Measurements from ENCODE around the gene ITM2A.

The ITM2A gene

GRCh38 chrX:79366873-79367749, at the start of gene ITM2A:
Gene ITM2A, minus strand, starts transcription at chrX:79367334. Its CDS starts 119 bp downstream, at chrX:79367215.
- DNase-seq, result no peak

GRCh38 chrX:79415056-79415455, 47.9 kb upstream of the ITM2A start:
- no peak for DNase-seq

DNA sequence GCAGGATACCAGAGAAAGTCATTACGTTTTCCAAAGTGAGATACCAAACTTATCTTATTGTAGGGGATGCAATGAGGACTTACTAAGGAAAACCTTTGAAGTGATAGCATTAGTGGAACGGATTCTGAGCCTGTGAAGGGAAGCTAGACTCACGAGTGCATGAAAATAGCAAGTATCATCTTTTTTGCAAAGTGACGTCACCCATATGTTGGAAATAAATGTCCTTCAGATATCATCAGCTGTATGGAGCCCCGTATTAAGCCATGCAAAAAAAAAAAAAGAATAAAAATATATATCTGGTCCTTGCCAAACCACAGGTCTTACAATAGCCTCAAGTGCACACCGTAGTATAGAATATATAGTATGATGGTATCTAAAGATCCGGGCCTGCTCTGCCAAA, 46.8 kb upstream of the ITM2A start:
- DNase-seq, result no peak

- no peak for DNase-seq
These were observed 45.8 kb upstream of the ITM2A start for GRCh38 chrX:79412972-79413371.

GRCh38 chrX:79412166-79412565, 45.0 kb upstream of the ITM2A start:
- DNase-seq, result no peak

DNA sequence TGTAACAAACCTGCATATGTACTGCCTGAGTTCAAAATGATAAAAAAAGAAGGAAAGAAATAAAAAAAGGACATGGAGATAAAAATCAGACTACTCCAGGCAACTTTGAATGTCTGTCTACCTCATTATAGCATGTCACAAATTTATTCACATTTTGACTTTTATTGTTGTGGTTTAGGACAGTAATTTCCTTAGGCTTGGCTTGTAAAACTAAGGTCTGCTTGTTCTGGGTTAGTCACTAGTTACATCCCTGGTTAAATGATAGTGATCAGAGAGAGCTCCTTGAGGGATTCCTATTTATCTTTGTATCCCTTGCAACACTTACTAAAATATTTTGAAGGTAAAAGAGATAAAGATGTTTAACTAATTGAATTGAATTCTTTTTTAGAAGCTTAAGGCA, 42.5 kb upstream of the ITM2A start:
- no peak for DNase-seq

GRCh38 chrX:79408623-79409322, 41.6 kb upstream of the ITM2A start:
- no peak for DNase-seq

DNA sequence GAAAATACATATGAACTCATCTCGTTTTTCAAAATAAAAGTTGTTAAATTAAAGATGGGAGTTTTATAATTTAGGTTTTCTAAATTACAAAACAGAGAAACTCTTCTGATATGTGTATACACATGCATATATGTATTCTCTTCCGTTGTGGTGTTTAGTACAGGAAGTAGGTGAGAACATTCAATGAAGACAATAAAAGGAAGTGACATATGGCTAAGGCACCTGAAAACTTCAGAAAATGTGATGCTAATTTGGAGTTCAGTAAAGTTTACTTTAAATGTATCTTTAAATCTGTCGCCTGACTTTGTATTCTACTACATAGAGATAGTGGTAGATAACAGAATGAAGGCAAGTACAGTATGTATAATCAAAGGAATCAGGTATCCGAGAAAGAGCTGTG, 33.5 kb upstream of the ITM2A start:
- no peak for DNase-seq

DNA sequence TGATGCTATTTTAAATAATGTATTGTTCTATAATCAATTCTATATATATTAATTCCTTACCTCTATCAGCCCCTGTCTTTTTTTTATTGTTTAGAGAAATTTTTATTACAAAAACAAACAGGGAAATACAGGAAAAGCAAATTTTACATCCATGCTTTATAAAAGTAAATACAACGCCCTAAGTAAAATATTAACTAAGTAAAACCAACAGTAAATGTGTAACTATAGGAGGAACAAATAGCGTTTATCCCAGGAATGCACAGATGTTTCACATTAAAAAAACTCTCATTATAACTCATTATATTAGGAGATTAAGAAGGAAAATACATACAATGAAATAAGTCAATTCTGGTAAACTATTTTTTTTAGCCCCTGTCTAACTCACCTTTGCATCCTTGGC, 8.2 kb upstream of the ITM2A start:
- DNase-seq, result no peak

DNA sequence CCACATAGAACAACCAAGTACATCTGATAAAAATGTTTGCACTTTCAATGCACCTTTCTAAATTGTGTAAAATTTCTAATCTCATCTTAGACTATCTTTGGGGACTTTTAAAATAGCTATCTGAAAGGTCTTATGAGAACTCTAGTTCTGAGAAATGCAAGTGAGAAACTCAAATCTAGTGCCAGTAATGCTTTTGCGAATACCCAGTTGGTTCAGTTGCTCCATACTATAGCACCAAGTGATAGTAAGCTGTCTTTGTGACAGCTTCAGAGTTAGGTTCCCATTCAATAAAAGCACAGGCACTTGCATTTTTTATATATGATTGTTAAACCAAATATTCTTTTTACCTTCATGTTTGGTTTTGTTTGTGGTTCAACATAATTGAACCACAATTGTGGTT, 4.5 kb upstream of the ITM2A start:
- no peak for DNase-seq

DNA sequence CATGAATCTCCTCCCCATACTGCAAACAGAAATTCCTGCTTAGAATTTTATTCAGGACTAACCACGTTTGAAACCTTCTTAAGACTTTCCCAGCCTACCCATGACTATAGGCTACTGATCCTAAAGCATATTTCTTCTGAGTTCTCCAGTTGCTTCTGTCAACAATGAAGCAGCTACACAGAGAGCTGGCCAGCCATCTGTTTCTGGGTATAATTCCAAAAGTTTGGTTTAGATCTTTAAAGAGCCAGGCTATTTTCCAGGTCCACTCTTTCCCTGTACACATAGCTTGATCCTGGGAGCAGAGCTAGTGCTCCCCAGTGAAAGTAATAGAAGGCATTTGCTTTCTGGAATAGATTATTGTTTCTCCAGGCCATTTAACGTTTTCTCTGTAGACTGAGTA, 4.0 kb upstream of the ITM2A start:
- no peak for DNase-seq

DNA sequence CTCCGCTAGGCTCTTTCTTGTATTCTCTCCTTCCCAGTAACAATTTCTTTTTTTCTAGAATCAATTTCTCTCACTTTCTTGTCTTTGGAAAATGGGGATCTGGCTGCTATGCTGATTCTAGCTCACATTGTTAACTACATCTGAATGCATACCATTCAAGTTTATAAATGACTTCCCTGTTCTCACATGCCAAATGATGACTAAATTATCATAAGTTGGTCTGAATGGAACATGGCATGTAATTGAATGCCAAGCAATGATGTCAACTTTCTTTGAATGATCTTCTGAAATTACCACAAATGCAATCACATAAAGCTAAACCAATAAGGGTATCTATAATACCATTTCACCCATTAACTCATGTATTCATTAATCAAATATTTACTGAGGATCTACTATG, 2.7 kb upstream of the ITM2A start:
- DNase-seq, result no peak

DNA sequence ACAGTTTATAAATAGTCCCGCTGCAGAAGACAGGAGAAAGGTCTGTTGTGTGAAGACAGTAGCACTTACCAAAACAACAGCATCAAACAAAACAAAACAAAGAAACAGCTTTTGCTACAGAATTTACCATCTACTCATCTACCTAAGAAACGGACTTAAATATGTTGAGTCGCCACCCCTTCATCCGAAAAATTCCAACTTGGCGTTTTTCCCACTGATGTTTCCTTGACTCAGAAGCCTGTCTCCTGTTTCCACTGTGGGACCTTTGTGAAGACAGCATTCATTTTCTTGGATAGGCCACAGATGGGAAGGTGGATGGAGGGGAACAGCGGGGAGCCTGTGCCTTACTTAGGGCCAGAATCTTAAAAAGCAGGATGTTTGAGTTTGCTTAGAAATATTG, 1.3 kb upstream of the ITM2A start:
- DNase-seq, result no peak

- DNase-seq, result no peak
These were observed 773 bp upstream of the ITM2A start for GRCh38 chrX:79367907-79368306.

DNA sequence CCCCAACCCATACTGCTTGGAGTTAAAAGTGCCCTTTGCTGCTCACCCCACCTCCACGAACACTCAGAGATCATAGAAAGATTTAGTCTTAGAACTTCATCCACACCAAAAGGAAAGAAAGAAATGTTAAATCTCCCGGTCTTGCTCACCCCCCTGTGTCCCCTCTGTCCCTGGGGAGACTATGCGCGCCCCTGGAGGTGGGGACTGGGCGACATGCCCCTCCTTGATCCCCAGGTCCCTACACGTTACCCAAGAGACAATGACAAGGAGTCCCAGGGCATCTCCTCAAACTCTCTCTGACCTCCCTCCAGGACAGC, 620 bp downstream of the ITM2A start:
- DNase-seq, result no peak

GRCh38 chrX:79365591-79365990, 1.5 kb downstream of the ITM2A start:
- DNase-seq, result no peak

DNA sequence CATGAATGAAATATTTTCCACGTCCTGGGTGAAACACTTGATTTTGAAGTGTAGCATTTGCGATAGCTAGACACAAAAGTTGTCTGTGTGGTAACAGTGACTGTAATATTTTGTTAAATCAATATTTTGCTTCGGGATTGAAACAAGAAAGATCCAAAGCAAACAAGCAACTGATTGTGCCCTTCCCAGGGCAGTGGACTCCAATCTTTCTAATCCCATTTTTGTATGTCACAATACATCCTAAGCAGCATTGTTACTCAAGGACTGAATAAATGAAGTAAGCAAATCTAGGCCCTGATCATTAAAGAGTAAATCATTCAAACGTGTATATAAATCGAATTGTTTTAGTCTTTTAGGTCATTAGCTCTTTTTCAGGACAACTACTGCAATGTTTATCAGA, 2.8 kb downstream of the ITM2A start:
- DNase-seq, result no peak

GRCh38 chrX:79361192-79361870, 5.8 kb downstream of the ITM2A start:
- no peak for DNase-seq

DNA sequence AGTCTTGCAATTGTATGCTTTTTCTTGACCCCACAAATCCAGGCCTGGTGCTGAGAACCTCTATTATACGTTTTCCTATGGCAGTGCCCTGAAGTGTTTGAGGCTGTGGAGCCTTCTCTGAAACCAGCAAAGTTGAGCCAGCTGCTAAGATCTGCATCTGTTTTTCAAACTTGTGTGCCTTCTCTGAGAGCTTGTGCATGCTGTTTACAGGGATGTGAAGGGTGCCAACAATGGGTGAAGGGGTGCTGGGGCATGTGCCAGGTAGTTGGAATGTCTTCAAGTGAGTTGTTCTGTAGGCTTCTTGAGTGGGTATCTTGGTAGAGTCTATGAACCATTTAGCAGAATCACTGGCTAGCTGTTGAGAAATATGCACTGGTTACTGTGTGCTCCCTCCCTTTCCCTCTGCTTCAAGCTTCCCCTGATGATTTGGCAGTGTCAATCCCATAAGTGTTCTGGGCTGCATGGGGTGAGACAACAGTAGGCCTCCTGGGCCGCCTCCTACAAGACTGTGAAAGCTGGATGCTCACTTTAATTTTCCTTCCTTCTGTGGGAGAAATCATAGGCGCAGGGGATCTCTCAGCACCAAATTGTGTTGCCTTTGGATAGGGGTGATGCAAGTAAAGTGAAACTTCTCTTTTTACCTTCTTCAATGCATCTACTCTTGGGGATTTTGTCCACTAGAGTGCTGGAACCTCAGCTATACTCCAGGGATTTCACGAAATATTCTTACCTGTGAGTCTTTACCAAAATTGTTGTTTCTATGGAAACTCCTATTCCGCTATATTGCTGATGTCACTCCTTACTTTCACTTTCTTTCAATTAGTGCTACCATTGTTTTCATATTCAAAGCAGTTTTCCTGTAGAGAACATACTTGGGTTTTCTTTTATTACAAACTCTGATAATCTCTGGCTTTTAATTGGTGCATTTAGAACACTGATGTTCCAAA, 30.0 kb downstream of the ITM2A start:
- DNase-seq, result no peak

- no peak for DNase-seq
These were observed 37.1 kb downstream of the ITM2A start for GRCh38 chrX:79330022-79330421.

DNA sequence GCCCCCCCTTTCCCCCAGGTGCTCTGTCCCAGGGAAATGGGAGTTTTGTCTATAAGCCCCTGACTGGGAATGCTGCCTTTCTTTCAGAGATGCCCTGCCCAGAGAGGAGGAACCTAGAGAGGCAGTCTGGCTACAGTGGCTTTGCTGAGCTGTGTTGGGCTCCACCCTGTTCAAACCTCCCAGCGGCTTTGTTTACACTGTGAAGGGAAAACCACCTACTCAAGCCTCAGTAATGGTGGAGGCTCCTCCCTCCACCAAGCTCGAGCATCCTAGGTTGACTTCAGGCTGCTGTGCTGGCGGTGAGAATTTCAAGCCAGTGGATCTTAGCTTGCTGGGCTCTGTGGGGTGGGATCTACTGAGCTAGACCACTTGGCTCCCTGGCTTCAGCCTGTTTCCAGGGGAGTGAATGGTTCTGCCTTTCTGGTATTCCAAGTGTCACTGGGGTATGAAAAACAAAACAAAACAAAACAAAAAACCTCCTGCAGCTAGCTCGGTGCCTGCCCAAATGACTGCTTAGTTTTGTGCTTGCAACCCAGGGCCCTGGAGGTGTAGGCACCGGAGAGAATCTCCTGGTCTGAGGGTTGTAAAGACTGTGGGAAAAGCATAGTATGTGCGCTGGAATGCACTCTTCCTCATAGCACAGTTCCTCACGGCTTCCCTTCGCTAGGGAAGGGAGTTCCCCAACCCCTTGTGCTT, 41.7 kb downstream of the ITM2A start:
- no peak for DNase-seq

All from NCI-H2029 (cell line).